ENCODE measurements around the gene ADSS1. TPM values are rescaled to one million over a fixed set of nuclear protein-coding genes. Genes with fewer than 3 reads are reported as not detected.

The ADSS1 gene
- total RNA-seq, 1 donor = 4.3 TPM

GRCh38 chr14:104689881-104690711 is 33.9 kb upstream of the ADSS1 start:
- TF ChIP-seq CTCF (IDR thresholded peaks at IDR 0.05; ENCODE audit: extremely low read depth, low read depth, low read length) = no peak
- peak overlapping the region; percentile 83 for H3K4me2 ChIP-seq (ENCODE audit: insufficient read depth, low read length)
- H3K27ac ChIP-seq (ENCODE audit: low read depth, low read length) = peak overlapping the region; percentile 61
- H2AFZ ChIP-seq (ENCODE audit: low read length) = peak overlapping the region; percentile 3
- no peaks in the 10 kb centered on the region for H3K27me3 ChIP-seq (ENCODE audit: insufficient read depth, low read length)
- H4K20me1 ChIP-seq (ENCODE audit: insufficient read depth, low read length) = peaks cover 49% of the 10 kb centered on the region
- peak; percentile 97 for DNase-seq (ENCODE audit: insufficient read length, low spot score, missing footprints)
- H3K9me3 ChIP-seq (ENCODE audit: low read depth, low read length) = no peaks in the 10 kb centered on the region
- H3K4me3 ChIP-seq (ENCODE audit: insufficient read depth, low read length) = peak overlapping the region; percentile 91
- H3K4me1 ChIP-seq (ENCODE audit: insufficient read depth, low read length) = peaks cover 20% of the 10 kb centered on the region
- peaks cover 56% of the 10 kb centered on the region for H3K79me2 ChIP-seq (ENCODE audit: insufficient read depth, low read length)
- no peaks in the 10 kb centered on the region for H3K36me3 ChIP-seq (ENCODE audit: insufficient read depth, low read length)

- peaks cover 65% of the 10 kb centered on the region for H3K79me2 ChIP-seq (ENCODE audit: insufficient read depth, low read length)
- H3K36me3 ChIP-seq (ENCODE audit: insufficient read depth, low read length) = peaks cover 4% of the 10 kb centered on the region
- no peak overlapping the region for H2AFZ ChIP-seq (ENCODE audit: low read length)
- H3K4me3 ChIP-seq (ENCODE audit: insufficient read depth, low read length) = peak overlapping the region; percentile 91
- H3K9me3 ChIP-seq (ENCODE audit: low read depth, low read length) = no peaks in the 10 kb centered on the region
- TF ChIP-seq CTCF (IDR thresholded peaks at IDR 0.05; ENCODE audit: extremely low read depth, low read depth, low read length) = no peak
- H3K27ac ChIP-seq (ENCODE audit: low read depth, low read length) = peak overlapping the region; percentile 61
- H3K4me2 ChIP-seq (ENCODE audit: insufficient read depth, low read length) = peak overlapping the region; percentile 83
- DNase-seq (ENCODE audit: insufficient read length, low spot score, missing footprints) = no peak
- H3K27me3 ChIP-seq (ENCODE audit: insufficient read depth, low read length) = no peaks in the 10 kb centered on the region
- peaks cover 20% of the 10 kb centered on the region for H3K4me1 ChIP-seq (ENCODE audit: insufficient read depth, low read length)
- peaks cover 57% of the 10 kb centered on the region for H4K20me1 ChIP-seq (ENCODE audit: insufficient read depth, low read length)
These were observed 33.1 kb upstream of the ADSS1 start for GRCh38 chr14:104690861-104691455.

GRCh38 chr14:104691546-104692260 is 32.3 kb upstream of the ADSS1 start:
- Histone ChIP-seq H3K36me3 (ENCODE audit: insufficient read depth, low read length) (peaks cover 10% of the 10 kb centered on the region), H3K4me3 (ENCODE audit: insufficient read depth, low read length) (peak overlapping the region; percentile 91), H3K4me2 (ENCODE audit: insufficient read depth, low read length) (peak overlapping the region; percentile 83), H2AFZ (ENCODE audit: low read length) (no peak overlapping the region), H3K79me2 (ENCODE audit: insufficient read depth, low read length) (peaks cover 72% of the 10 kb centered on the region), H3K27ac (ENCODE audit: low read depth, low read length) (no peak overlapping the region), H3K27me3 (ENCODE audit: insufficient read depth, low read length) (no peaks in the 10 kb centered on the region), H4K20me1 (ENCODE audit: insufficient read depth, low read length) (peaks cover 62% of the 10 kb centered on the region), H3K4me1 (ENCODE audit: insufficient read depth, low read length) (peaks cover 20% of the 10 kb centered on the region), H3K9me3 (ENCODE audit: low read depth, low read length) (no peaks in the 10 kb centered on the region)
- no peak for TF ChIP-seq CTCF (IDR thresholded peaks at IDR 0.05; ENCODE audit: extremely low read depth, low read depth, low read length)
- no peak for DNase-seq (ENCODE audit: insufficient read length, low spot score, missing footprints)
